Measurements from ENCODE around the gene ZNF808.
"Not testable (repeated sequence)": the region's sequence is repeated elsewhere in the genome, so short reads cannot be mapped to it uniquely, and the experiment has no call there.

ZNF808 gene

GRCh38 chr19:52592301-52592700 is 64.8 kb downstream of the ZNF808 start:
- in situ Hi-C loops (cut with MboI; ENCODE audit: low sequenced_read_pairs) = no loop called here

- in situ Hi-C loops (cut with MboI; ENCODE audit: low sequenced_read_pairs) = not testable (repeated sequence)
Measured at GRCh38 chr19:52593441-52593840, 66.0 kb downstream of the ZNF808 start.

GRCh38 chr19:52599241-52599640 is 71.8 kb downstream of the ZNF808 start:
- in situ Hi-C loops (cut with MboI; ENCODE audit: low sequenced_read_pairs) = no loop called here

GRCh38 chr19:52600639-52601024 is 73.2 kb downstream of the ZNF808 start:
- in situ Hi-C loops (cut with MboI; ENCODE audit: low sequenced_read_pairs) = no loop called here

GRCh38 chr19:52601025-52601973 is 73.8 kb downstream of the ZNF808 start:
- in situ Hi-C loops (cut with MboI; ENCODE audit: low sequenced_read_pairs) = no loop called here

GRCh38 chr19:52601974-52602366 is 74.5 kb downstream of the ZNF808 start:
- in situ Hi-C loops (cut with MboI; ENCODE audit: low sequenced_read_pairs) = not testable (repeated sequence)

GRCh38 chr19:52602941-52603340 is 75.5 kb downstream of the ZNF808 start:
- in situ Hi-C loops (cut with MboI; ENCODE audit: low sequenced_read_pairs) = no loop called here

GRCh38 chr19:52603558-52604207 is 76.2 kb downstream of the ZNF808 start:
- in situ Hi-C loops (cut with MboI; ENCODE audit: low sequenced_read_pairs) = no loop called here

Measured in hTERT RPE-1 (cell line).